Stimulated activated CD8-positive, alpha-beta memory T cell treated with anti-CD3 and anti-CD28 coated beads, Interleukin-15, amount 100 ng/mL, for 1 hour (primary cell): Measurements from ENCODE around the gene AGO3.

Source experiments
- DNase-seq: peaks from one replicate; pipeline ENCODE4 v3.0.0-alpha.2; 2020; ENCODE audit warnings: low read depth

AGO3 gene

GRCh38 chr1:36096500-36097432, 165.9 kb downstream of the AGO3 start:
- DNase-seq = no peak

- no peak for DNase-seq
Measured at GRCh38 chr1:36097693-36098585, 167.0 kb downstream of the AGO3 start.

GRCh38 chr1:36098650-36099365, 167.9 kb downstream of the AGO3 start:
- DNase-seq = no peak

- DNase-seq = peak; percentile 65
Measured at GRCh38 chr1:36099681-36100341, 168.9 kb downstream of the AGO3 start.

- no peak for DNase-seq
Measured at GRCh38 chr1:36100376-36100775, 169.5 kb downstream of the AGO3 start.

- DNase-seq = no peak
Measured at GRCh38 chr1:36101546-36101945, 170.6 kb downstream of the AGO3 start.

GRCh38 chr1:36106269-36106668, 175.4 kb downstream of the AGO3 start:
- DNase-seq = no peak

- DNase-seq = no peak
Measured at GRCh38 chr1:36107394-36107793, 176.5 kb downstream of the AGO3 start.

GRCh38 chr1:36108314-36108713, 177.4 kb downstream of the AGO3 start:
- no peak for DNase-seq

GRCh38 chr1:36109041-36109679, 178.3 kb downstream of the AGO3 start:
- no peak for DNase-seq

- no peak for DNase-seq
Measured at GRCh38 chr1:36111151-36111550, 180.2 kb downstream of the AGO3 start.

GRCh38 chr1:36112823-36113222, 181.9 kb downstream of the AGO3 start:
- DNase-seq = no peak

GRCh38 chr1:36114371-36114770, 183.5 kb downstream of the AGO3 start:
- DNase-seq = no peak

- no peak for DNase-seq
Measured at GRCh38 chr1:36115200-36115669, 184.3 kb downstream of the AGO3 start.

- DNase-seq = no peak
Measured at GRCh38 chr1:36115931-36116330, 185.0 kb downstream of the AGO3 start.

- no peak for DNase-seq
Measured at GRCh38 chr1:36116901-36117300, 186.0 kb downstream of the AGO3 start.

GRCh38 chr1:36118447-36119204, 187.7 kb downstream of the AGO3 start:
- no peak for DNase-seq

GRCh38 chr1:36119456-36119855, 188.6 kb downstream of the AGO3 start:
- DNase-seq = no peak
